GM18502 (cell line): ENCODE results near the gene CDK14.
A peak's percentile ranks its signal among the peaks of the same experiment; 100 is the strongest.

Experiments used
- ATAC-seq: cut with Tn5 transposase; IDR thresholded peaks from one replicate; pipeline ENCODE4 v1.9.1; 2021; ENCODE audit warnings: mild to moderate bottlenecking; ENCODE audit not compliant: unreplicated experiment, poor library complexity

CDK14 gene

GRCh38 chr7:90869335-90869734 lies 273.2 kb downstream of the CDK14 start:
- no peak for ATAC-seq

GRCh38 chr7:90876701-90877100 lies 280.6 kb downstream of the CDK14 start:
- ATAC-seq, result no peak

- ATAC-seq, result peak; percentile 76
These were observed 281.1 kb downstream of the CDK14 start for GRCh38 chr7:90877201-90877600.

- ATAC-seq, result no peak
These were observed 283.8 kb downstream of the CDK14 start for GRCh38 chr7:90879924-90880323.

- ATAC-seq, result no peak
These were observed 290.3 kb downstream of the CDK14 start for GRCh38 chr7:90886416-90886815.

- no peak for ATAC-seq
These were observed 293.1 kb downstream of the CDK14 start for GRCh38 chr7:90889210-90889609.

GRCh38 chr7:90889644-90890043 lies 293.5 kb downstream of the CDK14 start:
- no peak for ATAC-seq

GRCh38 chr7:90891529-90891928 lies 295.4 kb downstream of the CDK14 start:
- no peak for ATAC-seq

- ATAC-seq, result peak; percentile 93
These were observed 296.1 kb downstream of the CDK14 start for GRCh38 chr7:90892213-90892612.

- no peak for ATAC-seq
These were observed 298.0 kb downstream of the CDK14 start for GRCh38 chr7:90894122-90894521.

GRCh38 chr7:90896458-90896857 lies 300.3 kb downstream of the CDK14 start:
- ATAC-seq, result no peak

GRCh38 chr7:90897961-90898469 lies 301.9 kb downstream of the CDK14 start:
- ATAC-seq, result no peak

- no peak for ATAC-seq
These were observed 304.7 kb downstream of the CDK14 start for GRCh38 chr7:90900628-90901356.

- ATAC-seq, result no peak
These were observed 307.7 kb downstream of the CDK14 start for GRCh38 chr7:90903841-90904240.

- no peak for ATAC-seq
These were observed 314.0 kb downstream of the CDK14 start for GRCh38 chr7:90910136-90910535.

- ATAC-seq, result no peak
These were observed 320.2 kb downstream of the CDK14 start for GRCh38 chr7:90916319-90916718.

- ATAC-seq, result no peak
These were observed 321.4 kb downstream of the CDK14 start for GRCh38 chr7:90917539-90917938.

GRCh38 chr7:90918303-90918702 lies 322.2 kb downstream of the CDK14 start:
- ATAC-seq, result no peak

GRCh38 chr7:90919816-90920215 lies 323.7 kb downstream of the CDK14 start:
- no peak for ATAC-seq

GRCh38 chr7:90920336-90920735 lies 324.2 kb downstream of the CDK14 start:
- no peak for ATAC-seq

GRCh38 chr7:90923541-90923997 lies 327.4 kb downstream of the CDK14 start:
- ATAC-seq, result no peak
